ENCODE measurements around the gene YPEL2.
"Not testable (repeated sequence)": the region's sequence is repeated elsewhere in the genome, so short reads cannot be mapped to it uniquely, and the experiment has no call there.

Gene YPEL2

GRCh38 chr17:59381716-59382570 lies 50.5 kb downstream of the YPEL2 start:
- no peak for DNase-seq

- no peak for DNase-seq
These were observed 52.4 kb downstream of the YPEL2 start for GRCh38 chr17:59383893-59384292.

GRCh38 chr17:59387351-59388068 lies 56.1 kb downstream of the YPEL2 start:
- DNase-seq, result no peak

GRCh38 chr17:59388069-59388556 lies 56.7 kb downstream of the YPEL2 start:
- no peak for DNase-seq

- DNase-seq, result no peak
These were observed 57.6 kb downstream of the YPEL2 start for GRCh38 chr17:59389066-59389465.

GRCh38 chr17:59391021-59391420 lies 59.6 kb downstream of the YPEL2 start:
- DNase-seq, result no peak

- no peak for DNase-seq
These were observed 61.7 kb downstream of the YPEL2 start for GRCh38 chr17:59392973-59393679.

GRCh38 chr17:59393742-59394410 lies 62.4 kb downstream of the YPEL2 start:
- not testable (repeated sequence) for DNase-seq

GRCh38 chr17:59396134-59396826 lies 64.8 kb downstream of the YPEL2 start:
- DNase-seq, result no peak

- no peak for DNase-seq
These were observed 66.0 kb downstream of the YPEL2 start for GRCh38 chr17:59397316-59398073.

- DNase-seq, result no peak
These were observed 68.5 kb downstream of the YPEL2 start for GRCh38 chr17:59399914-59400313.

- no peak for DNase-seq
These were observed 69.4 kb downstream of the YPEL2 start for GRCh38 chr17:59400858-59401257.

GRCh38 chr17:59401274-59401673 lies 69.8 kb downstream of the YPEL2 start:
- DNase-seq, result no peak

- DNase-seq, result no peak
These were observed 70.3 kb downstream of the YPEL2 start for GRCh38 chr17:59401725-59402124.

GRCh38 chr17:59402760-59403159 lies 71.3 kb downstream of the YPEL2 start:
- DNase-seq, result no peak

- no peak for DNase-seq
These were observed 73.0 kb downstream of the YPEL2 start for GRCh38 chr17:59404471-59404870.

GRCh38 chr17:59405944-59406705 lies 74.7 kb downstream of the YPEL2 start:
- DNase-seq, result no peak

- DNase-seq, result no peak
These were observed 75.4 kb downstream of the YPEL2 start for GRCh38 chr17:59406808-59407381.

- no peak for DNase-seq
These were observed 78.0 kb downstream of the YPEL2 start for GRCh38 chr17:59409336-59410048.

GRCh38 chr17:59410049-59410437 lies 78.6 kb downstream of the YPEL2 start:
- no peak for DNase-seq

All from stimulated activated CD8-positive, alpha-beta memory T cell treated with anti-CD3 and anti-CD28 coated beads, Interleukin-4, amount 100 ng/mL, for 48 hours (primary cell).